Spinal cord (tissue), 10 donors: ENCODE data around the gene ATP2B2. TPM values are rescaled to one million over a fixed set of nuclear protein-coding genes. Genes with fewer than 3 reads are reported as not detected.

ENCODE experiments used
- DNase-seq, 6 donors: peaks; one replicate each; pipeline versions ENCODE4 v3.0.0 to v3.0.0-alpha.2; 2013 to 2015; ENCODE audit warnings: low spot score in 6 of 6, low read depth in 4 of 6
- H3K27ac ChIP-seq: one replicate; pipeline ENCODE4 v1.5.1; 2013; ENCODE audit warnings: low read depth, low read length, control low read depth
- H3K27me3 ChIP-seq: one replicate; pipeline ENCODE4 v1.6.1; 2013; ENCODE audit warnings: low read length; ENCODE audit not compliant: control insufficient read depth, insufficient read depth
- H3K36me3 ChIP-seq: one replicate; pipeline ENCODE4 v1.6.1; 2013; ENCODE audit warnings: low read length; ENCODE audit not compliant: control insufficient read depth, insufficient read depth
- H3K4me1 ChIP-seq: one replicate; pipeline ENCODE4 v1.6.1; 2013; ENCODE audit warnings: low read length; ENCODE audit not compliant: control insufficient read depth, insufficient read depth
- H3K4me3 ChIP-seq: one replicate; pipeline ENCODE4 v1.5.1; 2013; ENCODE audit warnings: low read depth, low read length, control low read depth
- H3K9me3 ChIP-seq: one replicate; pipeline ENCODE4 v1.6.1; 2013; ENCODE audit warnings: low read length; ENCODE audit not compliant: control insufficient read depth, insufficient read depth
- WGBS: methylation state at CpG from one replicate; pipeline ENCODE4 v1.1.5; 2013; ENCODE audit warnings: missing lambda C conversion rate; ENCODE audit not compliant: insufficient coverage; 5-methylcytosine and 5-hydroxymethylcytosine counted together
- long read RNA-seq, 4 donors: transcript quantifications; one replicate each; lab custom pipeline, GENCODE V29; 2026
- polyA plus RNA-seq, 2 donors: library from polyadenylated mRNA; unstranded; fragments of 120-200 nt; gene quantifications; one replicate each; pipeline ENCODE4 v1.2.1, GENCODE V29; 2013; ENCODE audit not compliant: insufficient read length in 2 of 2
- total RNA-seq, 2 donors: library from RNA; depleted of rRNA in 1 of 2; stranded (reverse); fragments of 120-200 nt in 1 of 2; fragments of >200 nt in 1 of 2; gene quantifications; one replicate each; pipeline versions ENCODE4 v1.2.3 to v1.2.4, GENCODE V29; 2013 to 2014
- donor health status: healthy.

Gene ATP2B2
- total RNA-seq: 10 to 100 TPM; 25.2 to 94.5 TPM
- 10 to 100 TPM; 79.0 to 81.8 TPM for polyA plus RNA-seq
- long read RNA-seq, donor 1, full-length matches to known transcripts: 3 of 3 reads
- long read RNA-seq, donor 1, partial matches to known transcripts: 0 of 3 reads
- long read RNA-seq, donor 1, other reads (novel, unspliced or antisense): 0 of 3 reads
- long read RNA-seq, donor 2, full-length matches to known transcripts: 1 of 1 reads
- long read RNA-seq, donor 2, partial matches to known transcripts: 0 of 1 reads
- long read RNA-seq, donor 2, other reads (novel, unspliced or antisense): 0 of 1 reads
- long read RNA-seq, donor 3, partial matches to known transcripts: 0 of 2 reads
- long read RNA-seq, donor 3, other reads (novel, unspliced or antisense): 0 of 2 reads
- long read RNA-seq, donor 4: 0 reads

- Histone ChIP-seq H3K4me1 (peaks cover 59% of the 10 kb centered on the region), H3K36me3 (peaks cover 15% of the 10 kb centered on the region), H3K27me3 (no peaks in the 10 kb centered on the region), H3K9me3 (no peaks in the 10 kb centered on the region), H3K27ac (peak within 1 kb of the TSS; percentile 29), H3K4me3 (peak within 1 kb of the TSS; percentile 54)
- DNase-seq: peak in 5 of 6 donors; percentile 39 to 94 (median 56)
- 4% methylated on average over 22 of the region's 42 CpGs for WGBS
These were observed at the start of gene ATP2B2 for GRCh38 chr3:10505050-10505790. TSS of gene ATP2B2 (minus strand) at chr3:10505586. CDS start at chr3:10449543, 56,043 bp downstream.

- 100% methylated on average over 1 of the region's 1 CpG for WGBS
- DNase-seq: no peak
- peaks cover 45% of the 10 kb centered on the region for H3K4me1 ChIP-seq
- H3K9me3 ChIP-seq: no peaks in the 10 kb centered on the region
- no peaks in the 10 kb centered on the region for H3K36me3 ChIP-seq
- no peak overlapping the region for H3K4me3 ChIP-seq
- no peaks in the 10 kb centered on the region for H3K27me3 ChIP-seq
- H3K27ac ChIP-seq: peak overlapping the region; percentile 59
These were observed 49.4 kb upstream of the ATP2B2 start for GRCh38 chr3:10554746-10555145.

GRCh38 chr3:10554236-10554611 is 48.8 kb upstream of the ATP2B2 start:
- no peaks in the 10 kb centered on the region for H3K9me3 ChIP-seq
- peak overlapping the region; percentile 59 for H3K27ac ChIP-seq
- WGBS: 69% methylated on average over 2 of the region's 3 CpGs
- H3K4me3 ChIP-seq: no peak overlapping the region
- peaks cover 45% of the 10 kb centered on the region for H3K4me1 ChIP-seq
- DNase-seq: no peak
- no peaks in the 10 kb centered on the region for H3K27me3 ChIP-seq
- no peaks in the 10 kb centered on the region for H3K36me3 ChIP-seq

GRCh38 chr3:10553591-10554235 is 48.3 kb upstream of the ATP2B2 start:
- H3K27me3 ChIP-seq: no peaks in the 10 kb centered on the region
- 26% methylated on average over 5 of the region's 9 CpGs for WGBS
- H3K4me1 ChIP-seq: peaks cover 45% of the 10 kb centered on the region
- H3K27ac ChIP-seq: peak overlapping the region; percentile 59
- no peak overlapping the region for H3K4me3 ChIP-seq
- H3K36me3 ChIP-seq: no peaks in the 10 kb centered on the region
- peak in 5 of 6 donors; percentile 63 to 93 (median 72) for DNase-seq
- no peaks in the 10 kb centered on the region for H3K9me3 ChIP-seq

- no peak for DNase-seq
- Histone ChIP-seq H3K27ac (no peak overlapping the region), H3K36me3 (no peaks in the 10 kb centered on the region), H3K9me3 (no peaks in the 10 kb centered on the region), H3K27me3 (no peaks in the 10 kb centered on the region), H3K4me1 (peaks cover 45% of the 10 kb centered on the region), H3K4me3 (no peak overlapping the region)
- WGBS: no CpG with 5 or more reads among the region's 1 CpG
These were observed 47.2 kb upstream of the ATP2B2 start for GRCh38 chr3:10552631-10552943.

GRCh38 chr3:10551821-10552630 is 46.6 kb upstream of the ATP2B2 start:
- Histone ChIP-seq H3K36me3 (no peaks in the 10 kb centered on the region), H3K4me3 (no peak overlapping the region), H3K27me3 (no peaks in the 10 kb centered on the region), H3K27ac (no peak overlapping the region), H3K9me3 (no peaks in the 10 kb centered on the region), H3K4me1 (peaks cover 45% of the 10 kb centered on the region)
- 85% methylated on average over 16 of the region's 19 CpGs for WGBS
- no peak for DNase-seq

- 47% methylated on average over 5 of the region's 9 CpGs for WGBS
- H3K36me3 ChIP-seq: no peaks in the 10 kb centered on the region
- peaks cover 48% of the 10 kb centered on the region for H3K4me1 ChIP-seq
- DNase-seq: no peak
- H3K9me3 ChIP-seq: no peaks in the 10 kb centered on the region
- H3K27me3 ChIP-seq: no peaks in the 10 kb centered on the region
- H3K27ac ChIP-seq: peak overlapping the region; percentile 10
- no peak overlapping the region for H3K4me3 ChIP-seq
These were observed 45.8 kb upstream of the ATP2B2 start for GRCh38 chr3:10551139-10551538.

GRCh38 chr3:10550705-10551104 is 45.3 kb upstream of the ATP2B2 start:
- Histone ChIP-seq H3K4me3 (no peak overlapping the region), H3K9me3 (no peaks in the 10 kb centered on the region)
- WGBS: 33% methylated on average over 4 of the region's 10 CpGs

GRCh38 chr3:10549617-10550230 is 44.3 kb upstream of the ATP2B2 start:
- Histone ChIP-seq H3K4me1 (peaks cover 44% of the 10 kb centered on the region), H3K27ac (no peak overlapping the region), H3K36me3 (no peaks in the 10 kb centered on the region), H3K4me3 (no peak overlapping the region), H3K9me3 (no peaks in the 10 kb centered on the region), H3K27me3 (no peaks in the 10 kb centered on the region)
- 88% methylated on average over 2 of the region's 2 CpGs for WGBS
- no peak for DNase-seq

More at GRCh38 chr3:10550705-10551104, 45.3 kb upstream of the ATP2B2 start:
- DNase-seq: peak in 2 of 6 donors; percentile 54 to 79
- no peaks in the 10 kb centered on the region for H3K36me3 ChIP-seq
- H3K27me3 ChIP-seq: no peaks in the 10 kb centered on the region
- H3K4me1 ChIP-seq: peaks cover 48% of the 10 kb centered on the region
- H3K27ac ChIP-seq: peak overlapping the region; percentile 10
